ENCODE results near the gene MICB.

GRCh38 chr6:31479933-31480535, 17.9 kb upstream of the MICB start:
- TF ChIP-seq CTCF (conservative IDR thresholded peaks at IDR 0.05; ENCODE audit: low read length) (no peak), EZH2phosphoT487 (IDR thresholded peaks at IDR 0.05; ENCODE audit: borderline replicate concordance) (no peak)
